Epidermal melanocyte (primary cell): ENCODE data around the gene ZCWPW1.
"Not testable (repeated sequence)": the region's sequence is repeated elsewhere in the genome, so short reads cannot be mapped to it uniquely, and the experiment has no call there.

Source experiments
- DNase-seq: peaks from one replicate; pipeline ENCODE4 v3.0.0; 2011; ENCODE audit warnings: low spot score; ENCODE audit not compliant: insufficient read length

ZCWPW1 gene

GRCh38 chr7:100401811-100402210, 26.7 kb downstream of the ZCWPW1 start:
- DNase-seq: no peak

- no peak for DNase-seq
These were observed 27.8 kb downstream of the ZCWPW1 start for GRCh38 chr7:100400656-100401055.

GRCh38 chr7:100400041-100400440, 28.5 kb downstream of the ZCWPW1 start:
- no peak for DNase-seq

GRCh38 chr7:100398239-100398638, 30.3 kb downstream of the ZCWPW1 start:
- no peak for DNase-seq

- DNase-seq: no peak
These were observed 31.0 kb downstream of the ZCWPW1 start for GRCh38 chr7:100397315-100398081.

GRCh38 chr7:100396421-100396982, 32.0 kb downstream of the ZCWPW1 start:
- no peak for DNase-seq

GRCh38 chr7:100394077-100394476, 34.4 kb downstream of the ZCWPW1 start:
- DNase-seq: no peak

- no peak for DNase-seq
These were observed 35.1 kb downstream of the ZCWPW1 start for GRCh38 chr7:100393233-100393905.

GRCh38 chr7:100390286-100391009, 38.1 kb downstream of the ZCWPW1 start:
- DNase-seq: no peak

- no peak for DNase-seq
These were observed 38.9 kb downstream of the ZCWPW1 start for GRCh38 chr7:100389437-100390088.

- no peak for DNase-seq
These were observed 40.8 kb downstream of the ZCWPW1 start for GRCh38 chr7:100387695-100388094.

- DNase-seq: no peak
These were observed 41.6 kb downstream of the ZCWPW1 start for GRCh38 chr7:100386940-100387339.

- DNase-seq: no peak
These were observed 43.7 kb downstream of the ZCWPW1 start for GRCh38 chr7:100384628-100385294.

GRCh38 chr7:100382234-100382853, 46.2 kb downstream of the ZCWPW1 start:
- DNase-seq: not testable (repeated sequence)

- not testable (repeated sequence) for DNase-seq
These were observed 46.8 kb downstream of the ZCWPW1 start for GRCh38 chr7:100381531-100382233.

GRCh38 chr7:100380196-100380595, 48.3 kb downstream of the ZCWPW1 start:
- no peak for DNase-seq

GRCh38 chr7:100378114-100378755, 50.3 kb downstream of the ZCWPW1 start:
- DNase-seq: no peak

GRCh38 chr7:100376066-100376465, 52.4 kb downstream of the ZCWPW1 start:
- no peak for DNase-seq

- DNase-seq: no peak
These were observed 53.9 kb downstream of the ZCWPW1 start for GRCh38 chr7:100374601-100375000.
